ENCODE results near the gene SLC26A4. TPM values are rescaled to one million over a fixed set of nuclear protein-coding genes. Genes with fewer than 3 reads are reported as not detected.
"Not testable (repeated sequence)": the region's sequence is repeated elsewhere in the genome, so short reads cannot be mapped to it uniquely, and the experiment has no call there.

SLC26A4 gene
- polyA plus RNA-seq (2012; ENCODE audit: insufficient read depth, insufficient read length), result 0.70 TPM

- H3K4me3 ChIP-seq (ENCODE audit: low read length), result no peak within 1 kb of the TSS
- no peak for DNase-seq (ENCODE audit: low read depth, low spot score)
These were observed at the start of gene SLC26A4 for GRCh38 chr7:107660381-107661080. Gene SLC26A4 (plus strand): TSS chr7:107660828. CDS start chr7:107661642, 814 bp downstream.

GRCh38 chr7:107613439-107613838 lies 47.2 kb upstream of the SLC26A4 start:
- DNase-seq (ENCODE audit: low read depth, low spot score), result no peak
- no peak overlapping the region for H3K4me3 ChIP-seq (ENCODE audit: low read length)

DNA sequence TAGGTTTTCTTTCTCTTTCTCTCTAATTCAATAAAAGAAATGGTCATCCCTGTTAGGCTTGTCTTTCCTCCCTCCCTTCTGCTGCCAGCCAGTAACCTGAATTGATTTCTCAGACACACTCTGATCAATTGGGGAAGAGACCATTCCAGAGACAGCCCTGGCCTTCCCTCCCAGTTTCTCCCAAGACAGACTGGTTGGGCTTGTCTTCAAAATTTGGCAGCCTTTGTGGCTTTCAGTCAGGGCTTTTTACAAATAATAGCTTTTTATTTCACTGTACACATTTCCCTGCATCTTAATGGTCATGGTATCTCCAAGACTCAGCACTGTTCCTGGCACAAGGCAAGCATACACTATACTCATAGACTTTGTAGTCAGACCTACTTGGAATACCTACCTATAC lies 46.7 kb upstream of the SLC26A4 start:
- no peak overlapping the region for H3K4me3 ChIP-seq (ENCODE audit: low read length)
- no peak for DNase-seq (ENCODE audit: low read depth, low spot score)

- no peak for DNase-seq (ENCODE audit: low read depth, low spot score)
These were observed 46.2 kb upstream of the SLC26A4 start for GRCh38 chr7:107614425-107614824.

DNA sequence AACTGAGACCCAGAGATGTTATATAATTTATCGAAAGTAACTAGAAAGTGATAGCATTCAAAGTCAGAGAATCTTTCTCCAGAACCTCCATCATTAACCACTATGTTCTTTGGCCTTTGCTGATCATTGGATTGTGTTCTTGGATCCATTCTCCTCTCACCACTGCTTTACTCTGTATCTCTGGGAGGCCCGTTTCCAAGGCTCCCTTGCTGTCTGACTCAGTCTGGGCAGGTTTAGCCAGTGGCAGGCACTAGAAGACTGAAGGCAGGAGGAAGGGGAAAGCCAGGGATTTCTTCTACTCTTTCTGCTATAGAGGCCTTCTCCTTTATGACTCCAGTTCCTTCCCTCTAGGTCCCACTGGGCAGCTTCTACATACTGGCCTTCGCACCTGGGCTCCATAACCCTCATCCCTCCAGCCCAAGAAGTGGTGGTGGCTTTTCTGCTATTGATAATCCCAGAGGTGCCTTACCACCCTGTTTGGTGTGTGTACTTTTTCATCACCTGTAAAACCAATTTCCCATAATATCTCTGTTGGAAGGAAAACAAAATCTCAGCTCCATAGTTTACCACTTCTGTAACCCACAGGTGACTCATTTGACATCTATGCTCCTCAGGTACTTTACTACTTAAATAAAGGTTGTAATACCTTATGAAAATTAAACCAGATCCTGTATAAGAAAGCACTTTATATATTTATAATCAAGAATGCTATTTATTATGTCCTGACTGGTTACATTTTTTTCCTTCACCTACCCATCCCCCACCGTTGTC lies 44.5 kb upstream of the SLC26A4 start:
- no peak for DNase-seq (ENCODE audit: low read depth, low spot score)
- H3K4me3 ChIP-seq (ENCODE audit: low read length), result no peak overlapping the region

More at GRCh38 chr7:107614425-107614824, 46.2 kb upstream of the SLC26A4 start:
- H3K4me3 ChIP-seq (ENCODE audit: low read length), result no peak overlapping the region

DNA sequence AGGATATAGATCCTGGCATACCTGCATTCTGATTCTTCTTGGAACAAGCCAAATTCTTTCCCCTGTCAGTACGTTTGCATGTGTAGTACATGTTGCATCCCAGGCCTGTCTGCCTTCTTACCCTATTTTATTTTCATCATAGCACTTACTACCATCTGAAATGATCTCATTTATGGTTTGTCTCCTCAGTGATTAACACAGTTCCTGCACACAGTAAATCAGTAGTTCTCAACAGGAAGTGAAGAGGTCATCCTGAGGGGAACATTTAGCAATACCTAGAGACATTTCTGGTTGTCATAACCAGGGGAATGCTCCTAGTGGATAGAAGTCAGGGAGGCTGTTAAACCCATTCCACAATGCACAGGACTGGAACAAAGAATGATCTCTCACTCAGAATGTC lies 38.2 kb upstream of the SLC26A4 start:
- no peak for DNase-seq (ENCODE audit: low read depth, low spot score)
- no peak overlapping the region for H3K4me3 ChIP-seq (ENCODE audit: low read length)

- DNase-seq (ENCODE audit: low read depth, low spot score), result no peak
- no peak overlapping the region for H3K4me3 ChIP-seq (ENCODE audit: low read length)
These were observed 37.7 kb upstream of the SLC26A4 start for GRCh38 chr7:107622894-107623293.

DNA sequence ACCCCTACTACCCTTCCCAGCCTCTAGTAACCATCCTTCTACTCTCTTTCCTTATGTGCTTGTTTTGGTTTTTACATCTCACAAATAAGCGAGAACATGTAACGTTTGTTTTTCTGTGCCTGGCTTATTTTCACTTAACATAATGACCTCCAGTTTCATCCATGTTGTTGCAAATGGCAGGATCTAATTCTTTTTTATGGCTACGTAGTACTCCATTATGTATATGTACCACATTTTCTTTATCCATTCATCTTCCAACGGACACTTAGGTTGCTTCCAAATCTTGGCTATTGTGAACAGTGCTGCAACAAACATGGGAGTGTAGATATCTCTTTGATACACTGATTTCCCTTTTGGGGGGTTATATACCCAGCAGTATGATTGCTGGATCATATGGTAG lies 33.6 kb upstream of the SLC26A4 start:
- no peak overlapping the region for H3K4me3 ChIP-seq (ENCODE audit: low read length)
- DNase-seq (ENCODE audit: low read depth, low spot score), result no peak

DNA sequence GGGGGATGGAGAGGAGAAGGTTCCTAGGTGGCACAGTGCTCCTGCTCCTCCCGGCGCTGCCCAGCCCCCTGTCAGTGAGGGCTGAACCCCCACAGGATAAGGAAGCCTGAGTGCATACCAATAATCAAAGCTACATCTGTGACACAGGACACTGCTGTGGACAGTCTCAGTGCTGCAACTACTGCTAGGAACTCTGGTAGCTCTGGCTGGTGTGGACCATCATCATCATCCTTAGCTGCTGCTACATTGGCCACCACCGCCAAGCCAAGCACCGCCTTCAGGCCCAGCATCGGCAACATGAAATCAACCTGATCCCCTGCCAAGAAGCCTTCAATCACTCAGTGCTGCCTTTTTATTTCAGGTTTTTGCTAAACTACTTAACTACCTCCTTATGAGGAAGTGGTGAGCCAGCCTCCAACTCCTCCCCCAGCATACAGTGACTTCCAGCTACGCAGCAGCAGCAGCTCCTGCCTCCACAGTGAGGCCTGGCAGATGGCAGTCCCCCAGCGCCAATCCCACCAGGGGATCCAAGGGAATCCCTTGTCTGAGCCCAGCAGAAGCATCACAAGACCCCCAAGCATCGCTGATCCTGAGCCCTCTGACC lies 32.1 kb upstream of the SLC26A4 start:
- H3K4me3 ChIP-seq (ENCODE audit: low read length), result no peak overlapping the region
- peak; percentile 41 for DNase-seq (ENCODE audit: low read depth, low spot score)

DNA sequence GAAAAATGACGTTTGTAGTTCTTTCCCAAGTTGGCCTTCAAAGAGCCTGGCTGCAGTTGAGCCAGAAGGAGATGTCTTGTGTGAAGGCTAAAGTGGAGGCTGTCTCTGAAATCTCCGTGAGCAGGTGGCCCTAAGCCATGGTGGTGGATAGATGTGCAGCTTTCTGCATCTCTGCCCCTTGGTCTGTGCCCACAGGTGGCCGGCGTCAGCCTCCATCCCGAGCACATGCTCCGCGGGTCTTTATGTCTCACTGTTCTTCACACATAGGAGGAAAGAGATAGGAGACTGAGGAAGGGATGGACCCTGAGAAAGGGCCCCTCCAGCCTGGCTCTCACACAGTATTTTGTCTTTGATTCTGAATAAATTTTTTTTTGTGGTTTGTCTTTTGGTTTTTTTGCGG lies 30.3 kb upstream of the SLC26A4 start:
- no peak for DNase-seq (ENCODE audit: low read depth, low spot score)
- H3K4me3 ChIP-seq (ENCODE audit: low read length), result no peak overlapping the region

- DNase-seq (ENCODE audit: low read depth, low spot score), result no peak
- H3K4me3 ChIP-seq (ENCODE audit: low read length), result no peak overlapping the region
These were observed 28.8 kb upstream of the SLC26A4 start for GRCh38 chr7:107631588-107632491.

GRCh38 chr7:107632492-107632865 lies 28.1 kb upstream of the SLC26A4 start:
- H3K4me3 ChIP-seq (ENCODE audit: low read length), result no peak overlapping the region
- DNase-seq (ENCODE audit: low read depth, low spot score), result no peak

- DNase-seq (ENCODE audit: low read depth, low spot score), result no peak
- no peak overlapping the region for H3K4me3 ChIP-seq (ENCODE audit: low read length)
These were observed 22.0 kb upstream of the SLC26A4 start for GRCh38 chr7:107638594-107638993.

DNA sequence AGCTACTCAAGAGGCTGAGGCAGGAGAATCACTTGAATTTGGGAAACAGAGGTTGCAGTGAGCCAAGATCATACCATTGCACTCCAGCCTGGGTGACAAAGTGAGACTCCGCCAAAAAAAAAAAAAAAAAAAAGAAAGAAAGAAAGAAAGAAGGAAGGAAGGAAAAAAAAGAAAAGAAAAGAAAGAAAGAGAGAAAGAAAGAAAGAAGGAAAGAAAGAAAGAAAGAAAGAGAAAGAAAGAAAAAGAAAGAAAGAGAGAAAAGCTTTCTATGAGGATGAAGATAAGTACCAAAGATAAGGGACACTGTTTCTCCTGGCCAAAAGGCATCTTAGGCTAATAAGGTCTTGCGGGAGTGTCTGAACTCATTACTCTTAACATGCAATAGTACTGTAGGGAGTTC lies 21.6 kb upstream of the SLC26A4 start:
- not testable (repeated sequence) for DNase-seq (ENCODE audit: low read depth, low spot score); H3K4me3 ChIP-seq (ENCODE audit: low read length)

GRCh38 chr7:107641676-107642075 lies 19.0 kb upstream of the SLC26A4 start:
- no peak overlapping the region for H3K4me3 ChIP-seq (ENCODE audit: low read length)
- DNase-seq (ENCODE audit: low read depth, low spot score), result no peak

- no peak overlapping the region for H3K4me3 ChIP-seq (ENCODE audit: low read length)
- no peak for DNase-seq (ENCODE audit: low read depth, low spot score)
These were observed 18.1 kb upstream of the SLC26A4 start for GRCh38 chr7:107642501-107642900.

DNA sequence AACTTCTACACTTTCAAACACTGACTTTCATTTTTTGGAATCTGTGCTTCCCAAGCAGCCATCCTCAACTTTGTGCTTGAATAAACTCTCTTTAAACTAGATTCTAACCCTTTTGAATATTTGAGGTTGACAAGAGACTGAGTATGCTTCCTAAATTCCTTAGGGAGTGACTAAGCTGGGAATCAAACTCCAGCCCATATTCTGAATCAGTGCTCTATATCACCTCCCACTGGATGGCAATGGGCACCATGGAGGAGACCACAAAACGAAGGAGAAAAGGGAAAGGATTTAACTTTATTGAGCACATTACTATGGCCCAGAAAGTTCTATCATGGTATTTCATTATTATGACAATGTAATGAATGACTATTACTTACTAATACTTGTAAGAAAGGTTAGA lies 17.2 kb upstream of the SLC26A4 start:
- no peak overlapping the region for H3K4me3 ChIP-seq (ENCODE audit: low read length)
- DNase-seq (ENCODE audit: low read depth, low spot score), result no peak

GRCh38 chr7:107643938-107644308 lies 16.7 kb upstream of the SLC26A4 start:
- DNase-seq (ENCODE audit: low read depth, low spot score), result no peak
- H3K4me3 ChIP-seq (ENCODE audit: low read length), result no peak overlapping the region

GRCh38 chr7:107644309-107644974 lies 16.2 kb upstream of the SLC26A4 start:
- no peak overlapping the region for H3K4me3 ChIP-seq (ENCODE audit: low read length)
- no peak for DNase-seq (ENCODE audit: low read depth, low spot score)
